IPS DF 6.9 (cell line): ENCODE measurements around the gene DDX47.
"Not testable (repeated sequence)": the region's sequence is repeated elsewhere in the genome, so short reads cannot be mapped to it uniquely, and the experiment has no call there.

Source experiments
- DNase-seq: peaks from one replicate; pipeline ENCODE4 v3.0.0-alpha.2; 2013; ENCODE audit warnings: low read depth, low spot score
- H3K27ac ChIP-seq: one replicate; pipeline ENCODE4 v1.5.1; 2013; ENCODE audit warnings: low read length, control low read depth
- H3K27me3 ChIP-seq: 2 replicates; pipeline ENCODE4 v1.6.1; 2013; ENCODE audit warnings: mild to moderate bottlenecking, low read length; ENCODE audit not compliant: control insufficient read depth, insufficient read depth
- H3K36me3 ChIP-seq: 2 replicates; pipeline ENCODE4 v1.6.1; 2013; ENCODE audit warnings: low read length; ENCODE audit not compliant: control insufficient read depth, insufficient read depth
- H3K4me1 ChIP-seq: 2 replicates; pipeline ENCODE4 v1.6.1; 2013; ENCODE audit warnings: low read length; ENCODE audit not compliant: control insufficient read depth, insufficient read depth
- H3K4me3 ChIP-seq: 2 replicates; pipeline ENCODE4 v1.5.1; 2013; ENCODE audit warnings: mild to moderate bottlenecking, low read length
- H3K9me3 ChIP-seq: 2 replicates; pipeline ENCODE4 v1.6.1; 2013; ENCODE audit warnings: low read length, inconsistent platforms; ENCODE audit not compliant: control insufficient read depth, insufficient read depth
- WGBS: extraction: QIAGEN DNeasy Blood & Tissue Kit; methylation state at CpG from one replicate; pipeline ENCODE4 v1.1.7; 2013; ENCODE audit warnings: mixed read lengths, missing lambda C conversion rate; ENCODE audit not compliant: insufficient read length, insufficient coverage; 5-methylcytosine and 5-hydroxymethylcytosine counted together

The DDX47 gene

DNA sequence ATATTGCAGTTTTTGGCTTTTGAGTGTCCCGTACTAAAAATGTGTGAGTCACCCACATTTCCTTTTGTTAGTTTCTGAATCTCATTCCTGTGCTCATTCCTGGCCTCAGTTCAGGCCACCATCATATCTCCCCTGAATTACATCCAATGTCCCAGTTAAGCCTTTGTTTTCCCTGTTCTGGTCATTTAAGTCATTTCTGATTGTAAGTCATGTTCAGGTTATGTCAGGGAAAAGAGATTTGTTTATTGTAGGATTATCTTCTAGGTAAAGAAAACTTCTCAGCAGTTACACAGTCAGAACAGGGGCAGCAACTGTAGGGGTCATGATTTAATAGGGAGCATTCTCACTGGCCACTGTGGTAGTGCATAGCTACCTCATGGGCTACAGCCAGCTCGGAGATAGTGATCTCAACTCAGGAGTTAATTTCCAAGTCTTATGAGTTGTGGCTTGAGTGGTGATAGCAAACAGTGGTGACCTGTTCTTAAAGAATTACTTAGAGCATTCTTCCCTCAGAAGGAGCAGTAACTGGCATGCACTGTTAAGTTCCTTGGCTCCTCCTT lies 6.7 kb downstream of the DDX47 start:
- Histone ChIP-seq H3K27ac (no peak overlapping the region), H3K36me3 (peaks cover 12% of the 10 kb centered on the region; the same call in 1 of the 2 replicates), H3K4me3 (no peak overlapping the region), H3K27me3 (no peaks in the 10 kb centered on the region), H3K4me1 (no peaks in the 10 kb centered on the region), H3K9me3 (no peaks in the 10 kb centered on the region)
- WGBS: no CpG with 5 or more reads among the region's 2 CpGs
- no peak for DNase-seq

DNA sequence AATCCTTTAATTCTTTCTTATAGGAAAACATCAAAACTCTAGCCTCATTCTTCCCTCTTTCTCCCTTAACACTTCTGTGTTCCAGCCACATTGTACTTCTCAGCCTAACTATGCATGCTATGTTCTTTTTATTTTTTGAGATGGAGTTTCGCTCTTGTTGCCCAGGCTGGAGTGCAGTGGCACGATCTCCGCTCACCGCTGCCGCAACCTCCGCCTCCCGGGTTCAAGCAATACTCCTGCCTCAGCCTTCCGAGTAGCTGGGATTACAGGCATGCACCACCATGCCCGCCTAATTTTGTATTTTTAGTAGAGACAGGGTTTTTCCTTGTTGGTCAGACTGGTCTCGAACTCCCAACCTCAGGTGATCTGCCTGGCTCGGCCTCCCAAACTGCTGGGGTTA lies 7.2 kb downstream of the DDX47 start:
- H3K36me3 ChIP-seq: peaks cover 15% of the 10 kb centered on the region; the same call in 1 of the 2 replicates
- H3K27ac ChIP-seq, H3K4me1 ChIP-seq, H3K4me3 ChIP-seq, H3K9me3 ChIP-seq, H3K27me3 ChIP-seq, DNase-seq: not testable (repeated sequence)
- WGBS: no CpG with 5 or more reads among the region's 11 CpGs

DNA sequence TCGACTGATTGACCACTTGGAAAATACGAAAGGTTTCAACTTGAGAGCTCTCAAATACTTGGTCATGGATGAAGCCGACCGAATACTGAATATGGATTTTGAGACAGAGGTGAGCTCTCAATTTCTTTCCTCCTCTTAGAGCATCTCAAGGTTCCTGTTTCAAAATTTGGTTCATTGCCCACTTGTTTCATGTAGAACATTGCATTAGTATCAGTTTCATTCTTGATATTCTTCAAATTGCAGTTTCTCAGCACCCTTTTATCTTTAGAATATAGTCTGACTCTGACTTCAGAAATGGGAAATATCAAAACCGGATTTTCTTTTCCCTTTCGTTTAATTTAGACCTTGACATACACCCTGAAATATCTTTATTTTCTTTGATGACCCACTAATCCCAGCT lies 8.8 kb downstream of the DDX47 start:
- Histone ChIP-seq H3K27ac (no peak overlapping the region), H3K36me3 (peaks cover 19% of the 10 kb centered on the region; the same call in 1 of the 2 replicates), H3K27me3 (no peaks in the 10 kb centered on the region), H3K4me3 (no peak overlapping the region), H3K4me1 (no peaks in the 10 kb centered on the region), H3K9me3 (no peaks in the 10 kb centered on the region)
- no peak for DNase-seq
- WGBS: no CpG with 5 or more reads among the region's 6 CpGs

DNA sequence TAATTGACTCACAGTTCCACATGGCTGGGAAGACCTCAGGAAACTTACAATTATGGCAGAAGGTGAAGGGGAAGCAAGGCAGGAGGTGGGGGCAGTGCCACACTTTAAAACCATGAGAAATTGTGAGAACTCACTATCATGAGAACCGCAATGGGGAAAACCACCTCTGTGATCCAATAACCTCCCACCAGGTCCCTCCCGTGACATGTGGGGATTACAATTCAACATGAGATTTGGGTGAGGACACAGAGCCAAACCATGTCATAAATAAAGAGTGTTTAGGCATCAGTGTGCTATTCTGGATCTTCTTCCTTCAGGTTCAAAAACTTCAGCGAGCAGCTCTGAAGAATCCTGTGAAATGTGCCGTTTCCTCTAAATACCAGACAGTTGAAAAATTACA lies 9.7 kb downstream of the DDX47 start:
- Histone ChIP-seq H3K9me3 (no peaks in the 10 kb centered on the region), H3K27ac (no peak overlapping the region), H3K4me1 (no peaks in the 10 kb centered on the region), H3K4me3 (no peak overlapping the region), H3K36me3 (peaks cover 25% of the 10 kb centered on the region; the same call in 1 of the 2 replicates), H3K27me3 (no peaks in the 10 kb centered on the region)
- no peak for DNase-seq
- no CpG with 5 or more reads among the region's 4 CpGs for WGBS

DNA sequence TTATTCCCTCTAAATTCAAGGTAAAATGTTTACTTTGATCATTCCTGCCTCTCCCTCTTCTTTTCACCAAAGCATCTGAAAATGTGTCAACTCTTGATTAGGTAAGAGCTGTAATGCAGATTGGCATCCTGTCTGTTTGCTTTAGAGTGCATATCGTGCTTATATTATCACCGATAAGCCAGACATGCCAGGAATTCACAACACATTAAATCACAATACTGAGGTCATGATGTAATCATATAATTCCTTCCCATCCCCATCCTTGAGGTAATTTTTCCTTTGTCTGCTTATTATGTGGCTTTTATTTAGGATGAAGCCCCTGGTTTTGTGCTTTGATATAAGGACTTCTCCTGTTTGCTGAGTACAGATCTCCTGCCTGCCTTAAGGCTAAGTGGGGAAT lies 10.2 kb downstream of the DDX47 start:
- H3K4me3 ChIP-seq: no peak overlapping the region
- no peaks in the 10 kb centered on the region for H3K4me1 ChIP-seq
- no peaks in the 10 kb centered on the region for H3K27me3 ChIP-seq
- peaks cover 25% of the 10 kb centered on the region; the same call in 1 of the 2 replicates for H3K36me3 ChIP-seq
- DNase-seq: no peak
- no peak overlapping the region for H3K27ac ChIP-seq
- no peaks in the 10 kb centered on the region for H3K9me3 ChIP-seq
- no CpG with 5 or more reads among the region's 2 CpGs for WGBS

DNA sequence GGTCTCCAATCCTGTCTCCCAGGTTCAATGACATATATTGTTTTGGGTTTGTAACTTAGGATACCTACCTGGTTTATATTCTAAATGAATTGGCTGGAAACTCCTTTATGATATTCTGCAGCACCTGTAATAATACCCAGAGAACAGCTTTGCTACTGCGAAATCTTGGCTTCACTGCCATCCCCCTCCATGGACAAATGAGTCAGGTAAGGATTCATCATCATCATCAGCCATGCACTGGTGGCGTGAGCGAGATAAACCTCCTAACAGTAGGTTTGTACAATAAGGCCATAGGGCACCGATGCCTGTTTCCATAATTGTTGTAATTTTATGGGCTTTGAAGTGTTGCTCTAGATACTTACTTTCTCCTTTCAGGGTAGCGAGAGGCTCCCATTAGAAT lies 10.7 kb downstream of the DDX47 start:
- DNase-seq: no peak
- H3K27ac ChIP-seq: no peak overlapping the region
- WGBS: no CpG with 5 or more reads among the region's 5 CpGs
- peaks cover 25% of the 10 kb centered on the region; the same call in 1 of the 2 replicates for H3K36me3 ChIP-seq
- no peaks in the 10 kb centered on the region for H3K4me1 ChIP-seq
- no peaks in the 10 kb centered on the region for H3K9me3 ChIP-seq
- H3K27me3 ChIP-seq: no peaks in the 10 kb centered on the region
- H3K4me3 ChIP-seq: no peak overlapping the region

DNA sequence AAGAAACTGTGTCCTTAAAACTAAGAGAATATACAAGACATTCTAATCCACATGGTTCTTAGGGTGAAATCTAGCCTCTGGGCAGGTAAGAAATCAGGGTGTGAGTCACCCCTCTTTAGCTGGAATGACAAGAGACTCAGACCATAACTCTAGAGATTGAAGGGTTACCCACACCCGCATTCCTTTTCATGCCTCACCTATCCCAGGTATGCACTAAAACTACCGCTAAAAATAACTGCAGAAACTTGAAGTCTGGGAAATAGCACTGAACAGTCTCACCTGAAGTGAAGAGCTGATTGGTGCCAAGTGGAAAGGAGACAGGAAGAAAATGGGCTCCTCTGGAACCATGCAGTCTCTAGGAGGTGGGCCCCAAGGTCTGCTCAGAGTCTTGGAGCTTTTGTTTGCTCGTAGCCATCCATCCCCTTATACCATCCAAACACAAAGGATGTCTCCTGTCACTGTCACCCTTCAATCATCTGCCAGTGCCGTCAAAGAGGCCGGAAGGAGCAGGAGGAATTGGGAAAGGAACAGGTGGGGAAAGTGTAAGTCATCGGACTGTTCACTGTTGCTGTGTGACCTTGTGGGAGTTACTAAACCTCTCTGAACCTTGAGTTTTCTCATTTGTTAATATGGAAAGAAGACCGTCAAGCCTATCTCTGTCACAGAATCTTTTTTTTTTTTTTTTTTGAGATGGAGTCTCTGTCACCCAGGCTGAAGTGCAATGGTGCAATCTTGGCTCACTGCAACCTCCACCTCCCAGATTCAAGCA lies 22.4 kb downstream of the DDX47 start:
- H3K4me1 ChIP-seq: no peaks in the 10 kb centered on the region; the same call in 1 of the 2 replicates
- no CpG with 5 or more reads among the region's 7 CpGs for WGBS
- H3K9me3 ChIP-seq: no peaks in the 10 kb centered on the region
- H3K27me3 ChIP-seq: no peaks in the 10 kb centered on the region
- DNase-seq: no peak
- H3K27ac ChIP-seq: no peak overlapping the region
- H3K36me3 ChIP-seq: peaks cover 10% of the 10 kb centered on the region; the same call in 1 of the 2 replicates
- no peak overlapping the region for H3K4me3 ChIP-seq

DNA sequence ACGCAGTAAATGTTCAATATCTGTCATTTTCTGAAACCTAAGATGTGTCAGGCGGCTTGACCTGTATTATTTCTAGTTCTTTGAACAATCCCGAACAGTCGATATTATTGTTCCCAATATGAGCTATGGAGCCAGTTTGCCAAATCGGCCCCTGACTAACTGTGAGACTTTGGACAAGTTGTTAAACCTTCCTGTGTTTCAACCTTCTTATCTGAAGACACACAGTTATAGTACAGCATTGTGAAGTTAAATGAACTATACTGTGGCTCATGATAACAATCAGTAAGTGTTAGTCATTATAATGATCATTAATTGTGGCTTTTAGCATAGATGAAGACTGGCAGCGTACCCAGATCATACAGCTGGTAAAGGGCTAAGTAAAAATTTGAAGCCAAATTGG lies 23.4 kb downstream of the DDX47 start:
- no peak for DNase-seq
- no CpG with 5 or more reads among the region's 6 CpGs for WGBS
- Histone ChIP-seq H3K4me3 (no peak overlapping the region), H3K36me3 (peaks cover 7% of the 10 kb centered on the region; the same call in 1 of the 2 replicates), H3K27me3 (no peaks in the 10 kb centered on the region), H3K9me3 (no peaks in the 10 kb centered on the region), H3K27ac (no peak overlapping the region), H3K4me1 (no peaks in the 10 kb centered on the region; the same call in 1 of the 2 replicates)

DNA sequence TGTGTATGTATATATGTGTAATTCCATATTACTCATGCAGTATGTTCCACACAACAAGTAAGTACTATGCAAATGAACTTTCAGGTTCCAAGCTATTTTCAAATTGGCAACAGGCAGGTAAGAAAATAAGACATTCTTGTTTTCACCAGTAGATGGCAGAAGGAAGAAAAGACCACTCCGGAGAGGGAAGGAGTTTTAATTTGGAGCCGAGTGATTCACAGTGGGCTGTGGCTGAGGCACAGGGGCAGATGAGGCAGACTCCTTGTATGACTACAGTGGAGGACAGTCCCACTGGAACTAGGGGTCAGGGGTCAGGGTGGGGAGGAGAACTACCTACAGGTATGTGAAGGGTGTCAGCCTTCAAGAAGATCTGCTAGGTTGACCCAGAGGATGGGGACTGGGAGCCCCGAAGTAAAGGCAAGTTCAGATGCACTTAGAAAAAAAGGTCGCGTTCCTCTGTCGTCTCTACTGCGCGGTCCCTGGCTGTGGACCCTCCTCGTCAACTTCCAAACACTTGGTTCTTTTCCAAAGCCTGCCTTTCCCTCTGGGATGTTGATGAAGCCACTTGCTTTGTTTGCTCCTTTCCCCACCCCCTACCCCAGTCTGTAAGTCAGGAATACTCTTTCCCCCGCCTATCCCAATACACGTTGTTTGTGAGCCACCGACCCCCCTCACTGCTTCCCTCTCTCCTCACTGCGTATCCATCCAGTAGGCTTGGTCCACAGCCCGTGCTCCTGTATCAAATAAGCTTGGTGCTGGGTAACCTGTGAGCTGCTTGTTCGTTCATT lies 24.1 kb downstream of the DDX47 start:
- WGBS: no CpG with 5 or more reads among the region's 15 CpGs
- no peak overlapping the region for H3K4me3 ChIP-seq
- H3K4me1 ChIP-seq: no peaks in the 10 kb centered on the region; the same call in 1 of the 2 replicates
- no peak overlapping the region for H3K27ac ChIP-seq
- peaks cover 6% of the 10 kb centered on the region; the same call in 1 of the 2 replicates for H3K36me3 ChIP-seq
- H3K27me3 ChIP-seq: no peaks in the 10 kb centered on the region
- peak; percentile 37 for DNase-seq
- no peaks in the 10 kb centered on the region for H3K9me3 ChIP-seq

DNA sequence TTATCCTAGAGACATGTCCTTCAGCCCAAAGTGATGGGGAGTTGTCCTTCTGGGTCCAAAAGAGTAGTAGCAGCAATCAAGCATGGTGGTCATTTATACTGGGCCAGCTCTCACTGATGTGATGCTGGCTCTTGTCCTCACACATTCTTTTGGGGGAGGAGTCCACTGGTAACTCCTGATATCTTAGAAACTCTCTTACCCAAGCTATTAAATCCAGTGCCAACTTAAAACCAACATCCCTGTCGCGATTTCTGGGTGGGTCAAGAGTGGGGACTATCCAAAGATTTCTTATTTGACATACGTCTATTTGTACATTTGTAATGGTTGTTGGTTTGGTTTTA lies 24.6 kb downstream of the DDX47 start:
- H3K27me3 ChIP-seq: no peaks in the 10 kb centered on the region
- H3K4me3 ChIP-seq: no peak overlapping the region
- no peaks in the 10 kb centered on the region; the same call in 1 of the 2 replicates for H3K4me1 ChIP-seq
- H3K9me3 ChIP-seq: no peaks in the 10 kb centered on the region
- WGBS: no CpG with 5 or more reads among the region's 3 CpGs
- DNase-seq: no peak
- H3K27ac ChIP-seq: no peak overlapping the region
- H3K36me3 ChIP-seq: peaks cover 6% of the 10 kb centered on the region; the same call in 1 of the 2 replicates
